ENCODE results near the gene RRAGD. TPM values are rescaled to one million over a fixed set of nuclear protein-coding genes. Genes with fewer than 3 reads are reported as not detected.

Gene RRAGD
- total and polyA plus RNA-seq, 2 experiments from 2014 or later, result 7.0 to 20.1 TPM

DNA sequence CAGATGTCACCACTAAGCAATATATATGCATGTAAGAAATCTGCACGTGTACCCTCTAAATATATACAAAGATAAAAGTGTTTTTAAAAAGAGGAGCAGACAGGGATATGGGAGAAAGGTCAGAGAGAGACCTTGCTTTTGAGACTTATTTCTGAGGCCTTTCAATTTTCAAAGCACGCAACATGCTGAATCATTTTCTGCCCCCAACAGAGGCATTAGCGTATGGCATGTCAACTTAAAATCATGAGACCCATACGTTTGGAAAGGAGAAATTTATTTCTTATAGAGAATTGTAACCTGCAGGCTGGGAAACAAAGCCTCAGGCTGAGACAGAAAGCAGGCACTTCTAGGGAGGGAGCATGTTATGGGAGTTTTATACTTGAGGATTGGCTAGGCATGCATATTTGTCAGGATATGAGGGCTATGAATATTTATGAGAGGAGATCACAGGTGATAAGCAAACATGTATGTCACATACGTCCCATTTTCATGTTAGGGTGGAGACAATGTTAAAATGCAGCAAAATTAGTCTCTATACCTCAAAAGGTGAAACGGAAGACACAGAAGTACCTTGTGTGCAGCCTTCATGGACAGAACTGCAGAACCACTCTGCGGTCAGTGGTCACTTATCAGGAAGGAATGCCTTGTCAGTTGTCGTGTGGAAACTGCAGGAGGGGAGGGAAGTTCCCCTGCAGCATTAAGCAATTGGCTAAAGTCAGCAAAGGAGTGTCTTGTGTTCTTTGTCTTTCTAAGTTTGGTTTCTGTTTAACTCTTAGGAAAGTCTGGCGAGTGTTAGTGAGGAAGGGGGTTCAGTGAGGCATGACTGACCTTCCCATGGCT is 90.7 kb downstream of the RRAGD start:
- Mint-ChIP-seq H3K27me3 (ENCODE audit: insufficient read depth, low read depth, poor library complexity) (peaks cover 2% of the 10 kb centered on the region), H3K9me3 (peaks cover 32% of the 10 kb centered on the region), H3K4me1 (peaks cover 17% of the 10 kb centered on the region), H3K4me3 (no peak overlapping the region), H3K27ac (no peak overlapping the region), H3K36me3 (ENCODE audit: low read depth) (peaks cover 27% of the 10 kb centered on the region)
- H3K4me1 ChIP-seq (ENCODE audit: insufficient read depth), result no peaks in the 10 kb centered on the region
- no peaks in the 10 kb centered on the region for H4K20me1 ChIP-seq (replicated peaks; ENCODE audit: insufficient read depth)
- peaks cover 5% of the 10 kb centered on the region; the same call in 1 of the 2 replicates for H3K36me3 ChIP-seq (ENCODE audit: insufficient read depth)
- H3K9me2 ChIP-seq (ENCODE audit: insufficient read depth), result no peaks in the 10 kb centered on the region
- DNase-seq (ENCODE audit: low spot score), result no peak
- H3K27me3 ChIP-seq (ENCODE audit: insufficient read depth), result no peaks in the 10 kb centered on the region
- H2AFZ ChIP-seq, result no peak overlapping the region
- H3K27ac ChIP-seq (ENCODE audit: low read depth), result no peak overlapping the region
- no peaks in the 10 kb centered on the region for H3F3A ChIP-seq (replicated peaks; ENCODE audit: low read depth)
- no peak overlapping the region for H3K4me2 ChIP-seq
- no peak overlapping the region for H3K4me3 ChIP-seq
- H3K79me2 ChIP-seq (replicated peaks; ENCODE audit: insufficient read depth), result no peaks in the 10 kb centered on the region
- no peak for ATAC-seq
- TF ChIP-seq EZH2 (IDR thresholded peaks at IDR 0.05; ENCODE audit: low read depth, unreplicated experiment), result no peak
- TF ChIP-seq NANOG (IDR thresholded peaks at IDR 0.05; ENCODE audit: borderline replicate concordance), result no peak
- TF ChIP-seq, protein P1, sequence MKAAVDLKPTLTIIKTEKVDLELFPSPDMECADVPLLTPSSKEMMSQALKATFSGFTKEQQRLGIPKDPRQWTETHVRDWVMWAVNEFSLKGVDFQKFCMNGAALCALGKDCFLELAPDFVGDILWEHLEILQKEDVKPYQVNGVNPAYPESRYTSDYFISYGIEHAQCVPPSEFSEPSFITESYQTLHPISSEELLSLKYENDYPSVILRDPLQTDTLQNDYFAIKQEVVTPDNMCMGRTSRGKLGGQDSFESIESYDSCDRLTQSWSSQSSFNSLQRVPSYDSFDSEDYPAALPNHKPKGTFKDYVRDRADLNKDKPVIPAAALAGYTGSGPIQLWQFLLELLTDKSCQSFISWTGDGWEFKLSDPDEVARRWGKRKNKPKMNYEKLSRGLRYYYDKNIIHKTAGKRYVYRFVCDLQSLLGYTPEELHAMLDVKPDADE (IDR thresholded peaks at IDR 0.05), result no peak
- TF ChIP-seq JUNB (IDR thresholded peaks at IDR 0.05; ENCODE audit: unreplicated experiment), result no peak
- TF ChIP-seq EZH2phosphoT487 (IDR thresholded peaks at IDR 0.05; ENCODE audit: unreplicated experiment), result no peak
- no peak for TF ChIP-seq CREB1 (CRISPR knock-in tag; IDR thresholded peaks at IDR 0.05; ENCODE audit: low read depth)
- TF ChIP-seq, protein P2, sequence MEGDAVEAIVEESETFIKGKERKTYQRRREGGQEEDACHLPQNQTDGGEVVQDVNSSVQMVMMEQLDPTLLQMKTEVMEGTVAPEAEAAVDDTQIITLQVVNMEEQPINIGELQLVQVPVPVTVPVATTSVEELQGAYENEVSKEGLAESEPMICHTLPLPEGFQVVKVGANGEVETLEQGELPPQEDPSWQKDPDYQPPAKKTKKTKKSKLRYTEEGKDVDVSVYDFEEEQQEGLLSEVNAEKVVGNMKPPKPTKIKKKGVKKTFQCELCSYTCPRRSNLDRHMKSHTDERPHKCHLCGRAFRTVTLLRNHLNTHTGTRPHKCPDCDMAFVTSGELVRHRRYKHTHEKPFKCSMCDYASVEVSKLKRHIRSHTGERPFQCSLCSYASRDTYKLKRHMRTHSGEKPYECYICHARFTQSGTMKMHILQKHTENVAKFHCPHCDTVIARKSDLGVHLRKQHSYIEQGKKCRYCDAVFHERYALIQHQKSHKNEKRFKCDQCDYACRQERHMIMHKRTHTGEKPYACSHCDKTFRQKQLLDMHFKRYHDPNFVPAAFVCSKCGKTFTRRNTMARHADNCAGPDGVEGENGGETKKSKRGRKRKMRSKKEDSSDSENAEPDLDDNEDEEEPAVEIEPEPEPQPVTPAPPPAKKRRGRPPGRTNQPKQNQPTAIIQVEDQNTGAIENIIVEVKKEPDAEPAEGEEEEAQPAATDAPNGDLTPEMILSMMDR (conservative IDR thresholded peaks at IDR 0.05; ENCODE audit: low read depth in 2 of 2), result no peak
- no peak for TF ChIP-seq STAT1 (IDR thresholded peaks at IDR 0.05; ENCODE audit: unreplicated experiment)
- no peak for TF ChIP-seq POLR2AphosphoS5 (IDR thresholded peaks at IDR 0.05; ENCODE audit: low read depth)

- ATAC-seq, result no peak
These were observed 92.0 kb downstream of the RRAGD start for GRCh38 chr6:89320012-89320559.

More at GRCh38 chr6:89320012-89320559, 92.0 kb downstream of the RRAGD start:
- Histone ChIP-seq H3F3A (replicated peaks; ENCODE audit: low read depth) (no peaks in the 10 kb centered on the region), H3K9me2 (ENCODE audit: insufficient read depth) (no peaks in the 10 kb centered on the region), H3K27ac (ENCODE audit: low read depth) (no peak overlapping the region), H3K4me1 (ENCODE audit: insufficient read depth) (no peaks in the 10 kb centered on the region), H3K4me3 (no peak overlapping the region), H3K4me2 (no peak overlapping the region), H3K36me3 (ENCODE audit: insufficient read depth) (peaks cover 5% of the 10 kb centered on the region; the same call in 1 of the 2 replicates), H3K79me2 (replicated peaks; ENCODE audit: insufficient read depth) (no peaks in the 10 kb centered on the region), H3K27me3 (ENCODE audit: insufficient read depth) (no peaks in the 10 kb centered on the region), H2AFZ (no peak overlapping the region), H4K20me1 (replicated peaks; ENCODE audit: insufficient read depth) (no peaks in the 10 kb centered on the region)
- Mint-ChIP-seq H3K4me1 (peaks cover 17% of the 10 kb centered on the region), H3K27me3 (ENCODE audit: insufficient read depth, low read depth, poor library complexity) (peaks cover 2% of the 10 kb centered on the region), H3K4me3 (no peak overlapping the region), H3K36me3 (ENCODE audit: low read depth) (peaks cover 27% of the 10 kb centered on the region), H3K27ac (no peak overlapping the region), H3K9me3 (peaks cover 32% of the 10 kb centered on the region)
- no peak for DNase-seq (ENCODE audit: low spot score)
- TF ChIP-seq, protein P2 (conservative IDR thresholded peaks at IDR 0.05; ENCODE audit: low read depth in 2 of 2), result no peak
- no peak for TF ChIP-seq STAT1 (IDR thresholded peaks at IDR 0.05; ENCODE audit: unreplicated experiment)
- no peak for TF ChIP-seq POLR2AphosphoS5 (IDR thresholded peaks at IDR 0.05; ENCODE audit: low read depth)
- TF ChIP-seq, protein P1 (IDR thresholded peaks at IDR 0.05), result no peak
